Progenitor cell of endocrine pancreas (in vitro differentiated cells): ENCODE measurements around the gene PTPRD. TPM values are rescaled to one million over a fixed set of nuclear protein-coding genes. Genes with fewer than 3 reads are reported as not detected.

Experiments used
- DNase-seq: peaks from one replicate; pipeline ENCODE4 v3.0.0; 2021; ENCODE audit warnings: low spot score; ENCODE audit not compliant: unreplicated experiment
- H3K27ac Mint-ChIP-seq: 2 replicates; pipeline ENCODE4 v1.8.0; 2021; ENCODE audit warnings: mild to moderate bottlenecking, moderate library complexity, mixed read lengths
- H3K27me3 Mint-ChIP-seq: 2 replicates; pipeline ENCODE4 v1.8.0; 2021; ENCODE audit warnings: mixed read lengths
- H3K36me3 Mint-ChIP-seq: 2 replicates; pipeline ENCODE4 v1.8.0; 2022; ENCODE audit warnings: mixed read lengths; ENCODE audit not compliant: insufficient read depth
- H3K4me1 Mint-ChIP-seq: 2 replicates; pipeline ENCODE4 v1.8.0; 2021; ENCODE audit warnings: low read depth, mixed read lengths
- H3K4me3 Mint-ChIP-seq: 2 replicates; pipeline ENCODE4 v1.8.0; 2021; ENCODE audit warnings: low read depth, mild to moderate bottlenecking, moderate library complexity, mixed read lengths
- H3K9me3 Mint-ChIP-seq: 2 replicates; pipeline ENCODE4 v1.8.0; 2021; ENCODE audit warnings: low read depth, mixed read lengths
- total RNA-seq: library from RNA; stranded (reverse); gene quantifications from 2 replicates; pipeline ENCODE4 v1.2.1, GENCODE V29; 2021
- TF ChIP-seq, protein P1 (sequence below): fragments of 200-600 bp; sonication (generic); IDR thresholded peaks from one replicate; pipeline ENCODE4 v1.5.0; 2021; ENCODE audit warnings: antibody characterized with exemption, mild to moderate bottlenecking; ENCODE audit not compliant: unreplicated experiment

Gene PTPRD
- total RNA-seq, 1 donor from 2014 or later, result 124 TPM

DNA sequence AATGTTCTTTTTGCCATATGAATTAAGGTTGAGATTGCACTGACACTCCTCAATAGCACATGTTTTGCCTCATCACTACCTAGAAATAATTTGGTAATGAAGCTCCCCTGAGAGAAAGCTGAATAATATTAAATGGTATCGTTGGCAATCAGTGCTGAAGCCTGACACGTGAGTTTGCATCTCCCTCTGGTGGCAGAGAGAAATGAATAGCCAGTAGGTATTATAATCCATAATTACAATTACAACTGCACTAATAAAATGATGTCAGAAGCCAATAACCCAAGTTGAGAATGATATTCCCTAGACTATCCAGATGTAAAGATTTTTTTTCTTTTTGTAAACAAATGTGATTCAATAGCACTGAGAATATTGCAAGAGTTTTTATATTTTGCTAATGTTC is 700.3 kb downstream of the PTPRD start:
- Mint-ChIP-seq H3K27me3 (no peaks in the 10 kb centered on the region), H3K4me1 (peaks cover 4% of the 10 kb centered on the region)
- DNase-seq, result no peak

DNA sequence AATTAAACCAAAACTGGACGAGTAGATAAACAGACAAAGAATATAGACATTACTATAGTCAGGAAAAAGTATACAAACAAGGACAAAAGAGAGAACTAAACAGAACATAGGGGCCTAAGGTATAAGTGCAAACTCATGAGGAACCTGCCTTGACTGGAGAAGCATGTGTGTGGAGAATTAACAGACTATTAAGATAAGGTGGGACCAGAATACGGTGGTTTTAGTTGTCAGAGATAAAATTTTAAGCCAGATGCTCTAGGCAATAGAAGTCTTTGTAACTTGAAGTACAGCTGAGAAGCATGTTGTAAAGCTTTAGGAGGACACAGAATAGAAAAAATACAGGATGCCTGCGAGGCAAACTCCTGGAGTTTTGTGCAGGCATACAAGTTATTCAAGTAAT is 707.1 kb downstream of the PTPRD start:
- no peaks in the 10 kb centered on the region for H3K4me1 Mint-ChIP-seq
- H3K9me3 Mint-ChIP-seq, result no peaks in the 10 kb centered on the region
- no peaks in the 10 kb centered on the region for H3K36me3 Mint-ChIP-seq
- DNase-seq, result no peak
- no peak overlapping the region for H3K27ac Mint-ChIP-seq
- H3K4me3 Mint-ChIP-seq, result no peak overlapping the region
- no peaks in the 10 kb centered on the region for H3K27me3 Mint-ChIP-seq
- TF ChIP-seq, protein P1, sequence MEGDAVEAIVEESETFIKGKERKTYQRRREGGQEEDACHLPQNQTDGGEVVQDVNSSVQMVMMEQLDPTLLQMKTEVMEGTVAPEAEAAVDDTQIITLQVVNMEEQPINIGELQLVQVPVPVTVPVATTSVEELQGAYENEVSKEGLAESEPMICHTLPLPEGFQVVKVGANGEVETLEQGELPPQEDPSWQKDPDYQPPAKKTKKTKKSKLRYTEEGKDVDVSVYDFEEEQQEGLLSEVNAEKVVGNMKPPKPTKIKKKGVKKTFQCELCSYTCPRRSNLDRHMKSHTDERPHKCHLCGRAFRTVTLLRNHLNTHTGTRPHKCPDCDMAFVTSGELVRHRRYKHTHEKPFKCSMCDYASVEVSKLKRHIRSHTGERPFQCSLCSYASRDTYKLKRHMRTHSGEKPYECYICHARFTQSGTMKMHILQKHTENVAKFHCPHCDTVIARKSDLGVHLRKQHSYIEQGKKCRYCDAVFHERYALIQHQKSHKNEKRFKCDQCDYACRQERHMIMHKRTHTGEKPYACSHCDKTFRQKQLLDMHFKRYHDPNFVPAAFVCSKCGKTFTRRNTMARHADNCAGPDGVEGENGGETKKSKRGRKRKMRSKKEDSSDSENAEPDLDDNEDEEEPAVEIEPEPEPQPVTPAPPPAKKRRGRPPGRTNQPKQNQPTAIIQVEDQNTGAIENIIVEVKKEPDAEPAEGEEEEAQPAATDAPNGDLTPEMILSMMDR, result no peak

More for the DNA sequence above, 700.3 kb downstream of the PTPRD start:
- no peaks in the 10 kb centered on the region for H3K36me3 Mint-ChIP-seq
- H3K27ac Mint-ChIP-seq, result no peak overlapping the region
- peaks cover 15% of the 10 kb centered on the region for H3K9me3 Mint-ChIP-seq
- TF ChIP-seq, protein P1, result peak; percentile 40
- no peak overlapping the region for H3K4me3 Mint-ChIP-seq

DNA sequence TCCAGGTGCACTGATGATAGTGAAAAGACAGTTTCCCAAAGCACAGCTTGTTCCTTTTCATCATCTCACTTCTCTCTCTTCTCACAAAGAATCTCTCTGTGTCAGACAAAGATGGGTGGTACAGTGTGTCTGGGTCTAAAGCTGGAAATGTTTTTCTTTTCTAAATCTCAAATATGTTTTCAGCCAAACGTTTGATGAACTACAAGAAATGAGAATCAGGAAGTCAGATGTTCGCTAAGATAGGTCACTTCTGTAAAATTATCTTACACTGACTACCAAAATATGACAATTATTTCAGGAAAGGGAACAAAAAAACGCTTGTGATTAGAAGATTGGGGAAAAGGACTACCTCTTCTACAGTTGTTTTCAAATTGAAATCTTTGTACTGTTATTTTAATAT is 708.8 kb downstream of the PTPRD start:
- Mint-ChIP-seq H3K27me3 (no peaks in the 10 kb centered on the region), H3K36me3 (no peaks in the 10 kb centered on the region), H3K4me1 (no peaks in the 10 kb centered on the region), H3K9me3 (no peaks in the 10 kb centered on the region), H3K4me3 (no peak overlapping the region), H3K27ac (no peak overlapping the region)
- TF ChIP-seq, protein P1, result no peak
- no peak for DNase-seq

DNA sequence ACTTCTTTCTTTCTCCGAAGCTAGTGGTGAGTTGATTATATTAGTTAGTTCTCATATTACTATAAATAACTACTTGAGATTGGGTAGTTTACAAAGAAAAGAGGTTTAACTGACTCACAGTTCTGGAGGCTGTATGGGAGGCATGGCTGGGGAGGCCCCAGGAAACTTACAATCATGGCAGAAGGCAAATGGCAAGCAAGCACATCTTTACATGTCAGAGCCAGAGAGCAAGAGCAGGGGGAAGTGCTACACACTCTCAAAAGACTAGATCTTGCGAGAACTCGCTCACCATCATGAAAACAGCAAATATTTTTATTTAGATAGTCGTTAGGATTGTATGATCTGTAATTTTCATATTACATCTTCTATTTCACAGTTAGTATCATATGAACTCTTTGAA is 711.2 kb downstream of the PTPRD start:
- Mint-ChIP-seq H3K4me1 (no peaks in the 10 kb centered on the region), H3K27ac (no peak overlapping the region), H3K27me3 (no peaks in the 10 kb centered on the region), H3K4me3 (no peak overlapping the region), H3K36me3 (no peaks in the 10 kb centered on the region), H3K9me3 (no peaks in the 10 kb centered on the region)
- TF ChIP-seq, protein P1, result no peak
- DNase-seq, result no peak

DNA sequence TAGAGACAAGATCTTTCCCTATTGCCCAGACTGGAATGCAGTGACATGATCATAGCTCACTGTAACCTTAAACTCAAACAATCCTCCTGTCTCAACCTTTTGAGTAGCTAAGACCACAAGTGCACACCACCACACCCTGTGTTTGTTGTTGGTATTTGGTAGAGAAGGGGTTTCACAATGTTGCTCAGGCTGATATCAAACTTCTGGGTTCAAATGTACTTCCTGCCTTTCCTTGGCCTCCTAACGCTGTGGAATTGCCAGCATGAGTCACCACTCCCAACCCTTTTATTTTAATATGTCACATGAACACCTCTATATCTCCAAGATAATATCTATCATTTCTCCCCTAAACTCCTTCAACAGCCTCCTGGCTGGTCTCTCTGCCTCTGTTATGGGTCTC is 719.0 kb downstream of the PTPRD start:
- H3K4me1 Mint-ChIP-seq, result no peaks in the 10 kb centered on the region
- no peak overlapping the region for H3K4me3 Mint-ChIP-seq
- H3K9me3 Mint-ChIP-seq, result no peaks in the 10 kb centered on the region
- no peaks in the 10 kb centered on the region for H3K27me3 Mint-ChIP-seq
- no peak for DNase-seq
- H3K27ac Mint-ChIP-seq, result no peak overlapping the region
- no peaks in the 10 kb centered on the region for H3K36me3 Mint-ChIP-seq
- TF ChIP-seq, protein P1, result no peak

DNA sequence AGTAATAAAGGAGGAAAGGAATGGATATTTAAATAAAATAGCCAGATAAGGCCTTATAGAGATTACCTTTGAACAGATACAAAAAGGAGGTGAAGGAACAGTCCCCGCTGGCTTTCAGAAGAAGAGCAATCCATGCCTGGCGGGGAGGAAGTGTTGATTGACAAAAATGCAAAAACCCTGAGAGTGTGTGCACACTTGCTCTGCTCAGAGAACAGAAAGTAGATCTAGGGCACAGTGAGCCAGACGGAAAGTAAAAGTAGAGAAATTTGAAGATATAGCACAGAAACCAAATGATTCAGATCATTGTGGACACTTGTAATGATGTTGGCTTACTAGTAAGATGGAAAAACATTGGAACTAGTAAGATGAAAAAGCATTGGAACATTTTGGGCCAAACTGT is 720.6 kb downstream of the PTPRD start:
- H3K4me3 Mint-ChIP-seq, result no peak overlapping the region
- no peaks in the 10 kb centered on the region for H3K27me3 Mint-ChIP-seq
- H3K27ac Mint-ChIP-seq, result no peak overlapping the region
- no peak for DNase-seq
- no peaks in the 10 kb centered on the region for H3K4me1 Mint-ChIP-seq
- TF ChIP-seq, protein P1, result no peak
- H3K36me3 Mint-ChIP-seq, result no peaks in the 10 kb centered on the region
- H3K9me3 Mint-ChIP-seq, result no peaks in the 10 kb centered on the region
